Activated T-cell treated with anti-CD3 and anti-CD28 coated beads, Interleukin-2, amount 50 U/mL, for 4 hours (primary cell): ENCODE results near the gene ARHGAP27. TPM values are rescaled to one million over a fixed set of nuclear protein-coding genes. Genes with fewer than 3 reads are reported as not detected.

Experiments used
- ATAC-seq, 2 donors: fragments of 200-7000 bp; cut with Tn5 transposase; one replicate each; pipeline ENCODE4 v1.10.0; 2021
- DNase-seq: peaks from one replicate; pipeline ENCODE4 v3.0.0-alpha.2; 2020
- H3K27me3 Mint-ChIP-seq: one replicate; pipeline ENCODE4 v1.8.0; 2021; ENCODE audit warnings: low read depth, mixed read lengths
- H3K36me3 Mint-ChIP-seq: one replicate; pipeline ENCODE4 v1.8.0; 2022; ENCODE audit warnings: mixed read lengths; ENCODE audit not compliant: insufficient read depth
- H3K4me1 Mint-ChIP-seq: one replicate; pipeline ENCODE4 v1.8.0; 2021; ENCODE audit warnings: low read depth, mixed read lengths
- H3K4me3 Mint-ChIP-seq: one replicate; pipeline ENCODE4 v1.8.0; 2021; ENCODE audit warnings: mild to moderate bottlenecking, moderate library complexity, mixed read lengths
- H3K9me3 Mint-ChIP-seq: one replicate; pipeline ENCODE4 v1.8.0; 2021; ENCODE audit warnings: mixed read lengths
- total RNA-seq, 3 donors: library from RNA; stranded (reverse); gene quantifications; one replicate each; pipeline ENCODE4 v1.2.1, GENCODE V29; 2021

The ARHGAP27 gene
- total RNA-seq, 3 donors from 2014 or later: 39.8 to 46.0 (median 44.2) TPM

- peak overlapping the region; percentile 99 for H3K4me3 Mint-ChIP-seq
- no peak for ATAC-seq
- no peaks in the 10 kb centered on the region for H3K36me3 Mint-ChIP-seq
- no peaks in the 10 kb centered on the region for H3K27me3 Mint-ChIP-seq
- peaks cover 47% of the 10 kb centered on the region for H3K4me1 Mint-ChIP-seq
- no peaks in the 10 kb centered on the region for H3K9me3 Mint-ChIP-seq
- DNase-seq: no peak
Measured at GRCh38 chr17:45411348-45412105, 21.1 kb downstream of the ARHGAP27 start.

- DNase-seq (peak; percentile 48), ATAC-seq (peak; percentile 85 to 86)
- no peaks in the 10 kb centered on the region for H3K9me3 Mint-ChIP-seq
- peak overlapping the region; percentile 99 for H3K4me3 Mint-ChIP-seq
- no peaks in the 10 kb centered on the region for H3K27me3 Mint-ChIP-seq
- H3K36me3 Mint-ChIP-seq: no peaks in the 10 kb centered on the region
- H3K4me1 Mint-ChIP-seq: peaks cover 50% of the 10 kb centered on the region
Measured at GRCh38 chr17:45410144-45411091, 22.3 kb downstream of the ARHGAP27 start.

- H3K4me1 Mint-ChIP-seq: peaks cover 49% of the 10 kb centered on the region
Measured at GRCh38 chr17:45409659-45410076, 23.0 kb downstream of the ARHGAP27 start.

DNA sequence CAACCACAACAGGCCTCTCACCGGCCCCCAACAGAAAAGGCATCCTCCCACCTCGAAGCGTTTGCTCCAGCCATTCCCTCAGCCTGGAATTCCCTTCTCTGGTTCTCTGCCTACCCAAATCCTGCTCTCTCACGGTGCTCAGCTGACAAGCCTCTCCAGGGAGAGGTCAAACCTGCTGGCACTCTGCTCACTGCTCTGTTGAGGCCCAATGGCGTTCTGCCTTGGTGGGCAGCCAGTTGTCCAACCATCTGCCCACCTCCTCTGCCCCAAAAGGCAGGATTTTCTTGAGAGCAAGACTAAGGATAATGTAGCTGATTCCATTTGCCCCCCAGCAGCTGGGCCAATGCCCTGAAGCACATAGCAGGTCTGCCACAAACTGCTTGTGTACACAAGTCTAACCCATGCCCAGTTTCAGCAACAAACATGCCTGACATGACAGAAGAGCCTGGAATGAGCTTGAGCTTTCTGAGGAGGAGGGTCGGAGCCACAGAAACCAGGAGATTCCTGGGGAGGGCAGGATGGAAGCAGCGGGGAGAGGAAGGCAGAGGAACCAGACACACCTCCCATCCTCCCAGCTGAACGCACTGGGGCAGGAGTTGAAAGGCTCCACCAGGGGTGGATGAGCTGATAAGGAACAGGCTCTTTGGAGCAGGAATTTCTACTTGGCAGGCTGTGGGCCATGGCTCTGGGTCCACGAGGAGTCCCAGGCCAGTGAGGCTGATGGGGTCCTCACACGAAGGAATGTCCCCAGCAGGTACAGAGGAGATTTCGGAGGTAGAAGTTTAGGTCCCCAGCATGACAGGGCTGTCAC lies 23.9 kb downstream of the ARHGAP27 start:
- peaks cover 49% of the 10 kb centered on the region for H3K4me1 Mint-ChIP-seq

More at GRCh38 chr17:45409659-45410076, 23.0 kb downstream of the ARHGAP27 start:
- Mint-ChIP-seq H3K27me3 (no peaks in the 10 kb centered on the region), H3K36me3 (peaks cover 2% of the 10 kb centered on the region), H3K9me3 (no peaks in the 10 kb centered on the region), H3K4me3 (peak overlapping the region; percentile 99)
- DNase-seq (no peak), ATAC-seq (peak; percentile 29 to 38)

DNA sequence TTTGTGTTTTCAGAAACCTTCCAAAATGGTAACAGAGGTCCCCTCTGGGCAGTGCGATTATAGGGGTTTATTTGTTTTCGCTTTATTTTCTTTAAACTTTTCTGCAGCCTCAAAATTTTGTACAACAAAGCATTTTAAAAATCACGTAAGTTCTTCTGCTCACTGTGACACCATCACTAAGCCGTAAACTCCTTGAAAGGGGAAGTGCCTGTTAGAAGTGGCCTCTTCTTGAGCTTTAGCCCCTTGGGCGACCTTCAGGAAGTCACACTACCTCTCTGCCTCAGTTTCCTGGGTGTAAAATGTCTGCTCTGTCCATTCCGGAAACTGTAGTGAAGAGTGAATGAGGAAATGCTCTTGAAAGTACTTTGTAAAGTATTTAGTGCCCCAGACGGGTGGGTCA lies 26.6 kb downstream of the ARHGAP27 start:
- Mint-ChIP-seq H3K4me3 (no peak overlapping the region), H3K27me3 (no peaks in the 10 kb centered on the region), H3K36me3 (peaks cover 15% of the 10 kb centered on the region), H3K9me3 (no peaks in the 10 kb centered on the region), H3K4me1 (peaks cover 40% of the 10 kb centered on the region)
- no peak for ATAC-seq
- DNase-seq: no peak

More for the DNA sequence above, 23.9 kb downstream of the ARHGAP27 start:
- no peak for ATAC-seq
- Mint-ChIP-seq H3K4me3 (peak overlapping the region; percentile 99), H3K9me3 (no peaks in the 10 kb centered on the region), H3K36me3 (peaks cover 9% of the 10 kb centered on the region), H3K27me3 (no peaks in the 10 kb centered on the region)
- no peak for DNase-seq

DNA sequence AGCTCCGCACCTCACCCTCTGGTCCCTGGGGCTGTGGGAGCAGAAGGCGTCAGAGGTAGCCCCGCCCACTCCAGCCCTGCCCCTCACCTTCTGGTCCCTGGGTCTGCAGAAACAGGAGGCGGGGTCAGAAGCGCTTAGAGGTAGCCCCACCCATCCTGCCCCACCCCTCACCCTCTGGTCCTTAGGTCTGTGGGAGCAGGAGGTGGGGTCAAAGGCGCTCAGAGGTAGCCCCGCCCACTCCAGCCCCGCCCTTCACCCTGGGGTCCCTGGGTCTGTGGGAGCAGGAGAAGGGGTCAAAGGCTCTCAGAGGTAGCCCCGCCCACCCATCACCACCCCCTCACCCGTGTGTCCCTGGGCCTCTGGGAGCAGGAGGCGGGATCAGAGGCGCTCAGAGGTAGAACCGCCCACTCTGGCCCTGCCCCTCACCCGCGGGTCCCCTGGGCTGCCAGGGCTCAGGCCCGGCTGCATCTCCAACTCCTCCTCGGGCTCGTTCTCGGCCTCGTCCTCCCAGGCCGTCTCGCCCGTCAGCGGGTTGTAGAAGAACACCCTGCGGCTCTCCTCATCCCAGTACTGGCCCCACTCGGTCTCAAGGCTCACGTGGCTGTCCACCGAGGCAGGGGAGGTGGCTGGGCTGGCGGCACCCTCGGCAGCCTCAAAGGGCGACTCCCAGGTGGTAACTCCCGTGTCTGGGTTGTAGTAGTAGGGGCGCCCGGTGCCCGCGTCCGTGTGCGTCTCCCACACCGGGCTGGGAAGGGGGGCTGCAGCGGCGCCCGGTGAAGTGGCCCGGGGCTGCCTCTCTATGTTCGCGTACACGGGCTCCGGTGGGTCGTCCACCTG lies 27.2 kb downstream of the ARHGAP27 start:
- ATAC-seq (no peak), DNase-seq (no peak)
- Mint-ChIP-seq H3K4me3 (no peak overlapping the region), H3K9me3 (no peaks in the 10 kb centered on the region), H3K4me1 (peaks cover 34% of the 10 kb centered on the region), H3K27me3 (no peaks in the 10 kb centered on the region), H3K36me3 (peaks cover 15% of the 10 kb centered on the region)

DNA sequence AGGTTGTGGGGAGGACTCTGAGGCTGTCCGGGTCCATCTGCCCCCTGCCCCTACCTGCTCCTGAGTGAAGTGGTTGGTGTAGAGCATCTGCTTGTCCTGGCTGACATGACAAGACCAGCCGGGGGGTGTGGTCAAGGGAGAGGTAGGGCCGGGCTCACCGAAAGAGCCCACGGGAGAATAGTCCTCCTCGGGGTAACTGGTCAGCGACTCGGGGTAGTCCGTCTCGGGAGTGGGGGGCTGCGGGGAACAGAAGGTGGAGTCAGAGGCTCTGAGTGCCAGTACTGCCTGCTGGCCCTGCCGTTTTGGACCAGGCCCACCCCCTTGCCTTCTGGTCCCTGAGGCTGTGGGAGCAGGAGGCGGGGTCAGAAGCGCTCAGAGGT lies 27.8 kb downstream of the ARHGAP27 start:
- ATAC-seq (no peak), DNase-seq (no peak)
- Mint-ChIP-seq H3K4me1 (peaks cover 30% of the 10 kb centered on the region), H3K36me3 (peaks cover 18% of the 10 kb centered on the region), H3K4me3 (no peak overlapping the region), H3K9me3 (no peaks in the 10 kb centered on the region), H3K27me3 (no peaks in the 10 kb centered on the region)

DNA sequence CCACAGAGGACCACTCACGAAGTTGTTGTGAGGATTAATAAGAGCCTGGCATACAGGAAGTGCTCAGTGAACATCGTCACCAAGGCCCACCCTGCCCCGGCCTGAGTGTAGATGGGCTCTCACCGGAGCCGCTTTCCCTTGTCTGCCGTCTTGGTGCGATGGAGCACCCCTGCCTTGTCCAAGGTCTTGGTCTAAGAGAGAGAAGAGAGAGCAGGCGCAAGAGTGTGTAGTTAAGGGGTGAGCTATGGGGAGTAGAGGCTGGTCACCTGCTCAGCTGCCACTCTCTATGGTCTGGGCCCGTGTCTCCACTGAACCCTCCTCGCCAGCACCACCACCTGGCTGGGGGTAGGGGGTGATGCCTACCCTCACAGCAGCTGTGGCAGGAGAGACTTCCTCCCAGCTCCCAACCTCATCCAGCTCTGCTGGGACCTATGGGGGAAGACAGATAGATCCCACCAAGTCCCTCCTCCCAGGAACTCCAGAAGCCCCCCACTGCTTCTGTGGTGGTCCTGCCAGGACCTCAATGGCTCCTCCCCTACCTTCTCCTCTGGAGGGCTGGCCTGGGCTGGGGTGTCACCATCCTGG lies 28.7 kb downstream of the ARHGAP27 start:
- H3K4me1 Mint-ChIP-seq: peaks cover 27% of the 10 kb centered on the region

GRCh38 chr17:45402916-45403315 lies 29.8 kb downstream of the ARHGAP27 start:
- Mint-ChIP-seq H3K4me1 (peaks cover 16% of the 10 kb centered on the region), H3K27me3 (no peaks in the 10 kb centered on the region), H3K36me3 (peaks cover 29% of the 10 kb centered on the region), H3K9me3 (no peaks in the 10 kb centered on the region), H3K4me3 (no peak overlapping the region)
- no peak for DNase-seq
- no peak for ATAC-seq

More for the DNA sequence above, 28.7 kb downstream of the ARHGAP27 start:
- no peak for ATAC-seq
- Mint-ChIP-seq H3K27me3 (no peaks in the 10 kb centered on the region), H3K36me3 (peaks cover 22% of the 10 kb centered on the region), H3K9me3 (no peaks in the 10 kb centered on the region), H3K4me3 (no peak overlapping the region)
- no peak for DNase-seq

GRCh38 chr17:45398800-45399199 lies 33.9 kb downstream of the ARHGAP27 start:
- Mint-ChIP-seq H3K36me3 (peaks cover 28% of the 10 kb centered on the region), H3K4me1 (peaks cover 3% of the 10 kb centered on the region), H3K4me3 (no peak overlapping the region), H3K9me3 (no peaks in the 10 kb centered on the region), H3K27me3 (no peaks in the 10 kb centered on the region)
- DNase-seq: no peak
- ATAC-seq: no peak

- DNase-seq (no peak), ATAC-seq (no peak)
- Mint-ChIP-seq H3K36me3 (peaks cover 26% of the 10 kb centered on the region), H3K4me1 (peaks cover 3% of the 10 kb centered on the region), H3K27me3 (no peaks in the 10 kb centered on the region), H3K4me3 (no peak overlapping the region), H3K9me3 (no peaks in the 10 kb centered on the region)
Measured at GRCh38 chr17:45397796-45398195, 34.9 kb downstream of the ARHGAP27 start.

DNA sequence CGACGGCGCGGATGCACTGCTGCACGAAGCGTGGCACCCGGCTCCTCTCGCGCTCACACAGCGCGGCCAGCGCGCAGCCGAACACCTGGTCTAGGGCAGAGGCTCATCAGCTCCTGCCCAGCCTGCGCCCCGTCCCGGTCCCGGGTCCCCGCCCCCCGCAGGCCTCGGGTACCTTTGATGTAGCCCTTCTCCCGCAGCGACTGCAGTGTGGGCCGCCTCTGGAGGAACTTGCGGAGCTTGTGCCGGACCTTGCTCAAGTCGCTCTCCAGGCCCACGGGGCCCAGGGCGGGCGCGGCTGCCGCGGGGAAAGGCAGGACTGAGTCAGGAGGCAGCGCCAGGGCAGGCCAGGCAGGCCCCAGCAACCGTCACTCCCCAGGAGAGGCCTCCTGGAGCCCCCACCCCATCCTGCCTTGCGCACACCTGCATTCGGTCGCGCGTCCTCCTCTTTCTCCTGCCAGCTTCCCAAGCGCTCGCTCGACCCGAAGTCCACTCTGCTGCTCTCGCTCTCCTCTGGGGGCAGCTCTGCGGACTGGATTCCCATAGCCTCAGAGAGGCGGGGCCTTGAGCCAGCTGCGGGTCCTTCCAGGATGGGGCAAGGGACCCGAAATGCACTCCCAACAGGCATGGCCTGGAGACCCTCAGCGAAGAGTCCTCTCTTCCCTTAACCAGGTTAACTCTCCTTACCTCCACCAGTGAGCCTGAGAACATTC lies 36.0 kb downstream of the ARHGAP27 start:
- no peaks in the 10 kb centered on the region for H3K9me3 Mint-ChIP-seq
- ATAC-seq: no peak
- DNase-seq: no peak
- H3K27me3 Mint-ChIP-seq: no peaks in the 10 kb centered on the region
- H3K36me3 Mint-ChIP-seq: peaks cover 23% of the 10 kb centered on the region
- H3K4me1 Mint-ChIP-seq: no peaks in the 10 kb centered on the region
- no peak overlapping the region for H3K4me3 Mint-ChIP-seq
